Ovary (tissue), 9 donors: ENCODE measurements around the gene PEA15. TPM values are rescaled to one million over a fixed set of nuclear protein-coding genes. Genes with fewer than 3 reads are reported as not detected.

Source experiments
- DNase-seq, 5 donors: peaks; one replicate each; pipeline ENCODE4 v3.0.0-alpha.2; 2019 to 2020
- H3K27ac ChIP-seq, 2 donors: fragments of 200-600 bp; one replicate each; pipeline versions ENCODE4 v1.5.1 to v1.8.0; 2019 to 2022
- H3K27me3 ChIP-seq: fragments of 200-600 bp; one replicate; pipeline ENCODE4 v1.8.0; 2022
- H3K36me3 ChIP-seq: fragments of 200-600 bp; sonication (generic); one replicate; pipeline ENCODE4 v1.5.1; 2019
- H3K4me1 ChIP-seq: one replicate; pipeline ENCODE4 v1.8.1; 2013; ENCODE audit warnings: mild to moderate bottlenecking, moderate library complexity; ENCODE audit not compliant: insufficient read depth
- H3K4me3 ChIP-seq: fragments of 200-600 bp; sonication (generic); one replicate; pipeline ENCODE4 v1.5.1; 2017
- H3K9me3 ChIP-seq, 2 donors: fragments of 200-600 bp in 1 of 2; sonication (generic) in 1 of 2; one replicate each; pipeline versions ENCODE4 v1.5.1 to v1.8.1; 2013 to 2019; ENCODE audit warnings: mild to moderate bottlenecking in 1 of 2, moderate library complexity in 1 of 2
- EP300 ChIP-seq: sonication (generic); formaldehyde crosslinking; IDR thresholded peaks from one replicate; pipeline ENCODE4 v1.6.1; 2017; ENCODE audit warnings: antibody characterized with exemption
- POLR2A ChIP-seq: fragments of 450-650 bp; IDR thresholded peaks from one replicate; pipeline ENCODE4 v1.6.1; 2017; ENCODE audit warnings: antibody characterized with exemption, mild to moderate bottlenecking, moderate library complexity
- WGBS, 3 donors: extraction: QIAGEN DNeasy Blood & Tissue Kit in 1 of 3; methylation state at CpG; one replicate each; pipeline versions ENCODE4 v1.1.5 to v1.1.7; 2013 to 2017; 5-methylcytosine and 5-hydroxymethylcytosine counted together
- intact Hi-C, 4 donors: fragments of 100-400 bp; cut with DNase I; formaldehyde crosslinking; loops; one replicate each; pipeline versions ENCODE4 v1.11.0 to v1.15.1; 2022 to 2023
- polyA plus RNA-seq, 2 donors: library from polyadenylated mRNA; stranded (reverse); fragments of 200-250 nt in 1 of 2; fragments of 350-450 nt in 1 of 2; fragmentation: Illumina TruSeq in 1 of 2; extraction: RNeasy Lipid Tissue Mini Kit (QIAGEN cat#74804) in 1 of 2; gene quantifications; one replicate each; pipeline ENCODE4 v1.2.3, GENCODE V29; 2013 to 2014
- total RNA-seq, 7 donors: library from RNA; depleted of rRNA in 2 of 7; stranded (reverse); fragments of >200 nt in 2 of 7; fragmentation: NEBNext Ultra II Directional in 3 of 7; extraction: Animal tissue kit (Norgen Biotek cat#: 25700) in 3 of 7; gene quantifications; one replicate each; pipeline versions ENCODE4 v1.1.0 to v1.2.4, GENCODE V29; 2016 to 2023
- TF ChIP-seq, protein P1 (sequence below), 3 donors: fragments of 450-650 bp in 2 of 3; fragments of 200-600 bp in 1 of 3; IDR thresholded peaks; one replicate each; pipeline versions ENCODE4 v1.5.1 to v1.8.0; 2016 to 2022; ENCODE audit warnings: antibody characterized with exemption in 3 of 3, mild to moderate bottlenecking in 1 of 3
- donor health status: DM: no; HTN: no; CAD: no; lungs with moderate emphysema.
- donor health status: DM: no; HTN: no; CAD: no.
- donor health status: Bipolar disorder and iron deficiency.
- donor health status: DM: yes; HTN: yes; CAD: no.
- donor health status: DM: no; HTN: no; CAD: no.
- donor health status: DM: yes; HTN: yes; CAD: no.

The PEA15 gene
- total and polyA plus RNA-seq, 9 donors, result 38.4 to 530 (median 135) TPM

DNA sequence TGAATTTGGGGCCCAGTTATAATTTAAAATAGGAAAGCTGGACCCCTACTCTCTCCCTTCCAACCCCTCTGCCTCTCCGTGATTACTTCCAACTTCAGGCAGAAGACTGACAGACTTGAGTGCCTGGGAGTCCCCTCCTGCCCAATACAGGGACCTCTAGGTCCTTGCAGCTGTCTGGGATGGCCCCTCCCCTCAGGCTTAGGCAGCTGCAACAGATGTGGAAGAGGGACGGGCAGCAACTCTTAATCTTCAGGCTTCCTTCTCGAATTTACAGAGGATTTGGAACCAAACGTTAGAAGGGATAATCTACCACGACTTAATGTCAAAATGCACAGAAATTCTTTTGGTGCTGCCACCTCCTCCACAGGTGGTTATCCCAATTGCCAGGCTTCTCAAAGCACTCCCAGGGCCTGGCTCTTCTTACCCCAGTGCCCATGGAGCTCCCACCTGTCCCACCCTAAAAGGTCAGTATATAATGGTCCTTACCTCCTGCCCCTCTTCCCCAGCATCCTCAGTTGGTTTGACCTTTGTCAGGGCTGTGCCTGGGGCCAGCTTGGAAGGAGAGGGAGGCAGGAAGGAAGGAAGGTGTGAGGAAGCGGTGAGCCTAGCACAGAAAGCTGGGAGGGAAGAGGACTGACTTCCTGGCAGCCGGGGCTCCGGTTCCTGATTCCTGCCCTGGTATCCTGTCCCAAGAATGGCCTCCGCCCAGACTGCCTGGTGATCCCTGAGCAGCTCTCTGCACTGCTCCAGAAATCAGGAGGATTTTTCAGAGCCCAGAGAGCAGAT, 2.8 kb downstream of the PEA15 start:
- WGBS, 3 donors, result 62 to 67% (median 66%) methylated on average over 9 of the region's 9 CpGs
- Histone ChIP-seq H3K9me3 (no peaks in the 10 kb centered on the region), H3K27ac (no peak overlapping the region), H3K4me1 (peaks cover 20% of the 10 kb centered on the region), H3K4me3 (no peak overlapping the region), H3K36me3 (no peaks in the 10 kb centered on the region), H3K27me3 (no peaks in the 10 kb centered on the region)
- TF ChIP-seq EP300 (no peak), POLR2A (no peak)
- TF ChIP-seq, protein P1, sequence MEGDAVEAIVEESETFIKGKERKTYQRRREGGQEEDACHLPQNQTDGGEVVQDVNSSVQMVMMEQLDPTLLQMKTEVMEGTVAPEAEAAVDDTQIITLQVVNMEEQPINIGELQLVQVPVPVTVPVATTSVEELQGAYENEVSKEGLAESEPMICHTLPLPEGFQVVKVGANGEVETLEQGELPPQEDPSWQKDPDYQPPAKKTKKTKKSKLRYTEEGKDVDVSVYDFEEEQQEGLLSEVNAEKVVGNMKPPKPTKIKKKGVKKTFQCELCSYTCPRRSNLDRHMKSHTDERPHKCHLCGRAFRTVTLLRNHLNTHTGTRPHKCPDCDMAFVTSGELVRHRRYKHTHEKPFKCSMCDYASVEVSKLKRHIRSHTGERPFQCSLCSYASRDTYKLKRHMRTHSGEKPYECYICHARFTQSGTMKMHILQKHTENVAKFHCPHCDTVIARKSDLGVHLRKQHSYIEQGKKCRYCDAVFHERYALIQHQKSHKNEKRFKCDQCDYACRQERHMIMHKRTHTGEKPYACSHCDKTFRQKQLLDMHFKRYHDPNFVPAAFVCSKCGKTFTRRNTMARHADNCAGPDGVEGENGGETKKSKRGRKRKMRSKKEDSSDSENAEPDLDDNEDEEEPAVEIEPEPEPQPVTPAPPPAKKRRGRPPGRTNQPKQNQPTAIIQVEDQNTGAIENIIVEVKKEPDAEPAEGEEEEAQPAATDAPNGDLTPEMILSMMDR (IDR thresholded peaks at IDR 0.05), result no peak
- no peak for DNase-seq
- intact Hi-C loops, result loop anchor here in 2 of 4 donors (5.0 kb wide), 1 partner anchor 106 kb away; no protein-coding TSS in a partner anchor

DNA sequence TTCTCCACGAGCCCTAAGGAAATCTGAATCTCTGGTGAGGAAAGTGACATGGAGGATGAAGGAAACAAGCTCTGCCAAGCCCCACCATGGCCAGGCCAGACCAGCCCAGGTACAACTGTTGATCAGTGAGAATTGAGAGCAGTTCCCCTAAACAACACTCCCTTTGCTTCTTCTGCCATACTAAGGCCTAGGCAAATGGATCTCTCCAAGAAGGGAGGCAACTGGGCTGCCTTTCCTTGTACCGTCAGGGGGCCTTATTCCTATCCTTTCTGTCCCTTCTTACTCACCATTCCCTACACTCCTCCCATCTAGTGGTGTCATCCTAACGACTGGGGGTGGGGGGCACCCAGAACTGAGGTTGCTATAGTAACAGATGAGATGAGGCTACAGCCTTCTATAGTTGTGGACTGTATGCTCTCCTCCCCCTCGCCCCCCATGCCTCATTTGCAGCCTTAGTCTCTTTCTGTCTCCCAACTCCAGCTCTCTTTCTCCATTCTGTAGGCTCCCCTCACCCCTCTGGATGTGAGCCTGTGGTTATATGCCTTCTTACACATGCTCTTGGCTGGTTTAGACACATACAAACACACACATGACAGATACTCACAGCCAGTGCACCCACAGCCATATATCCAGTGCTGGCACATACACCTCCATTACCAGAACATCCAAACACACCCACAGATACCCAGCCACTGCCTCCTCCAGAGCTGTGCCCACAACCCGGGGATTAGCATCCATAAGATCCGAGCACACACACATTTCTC, 3.6 kb downstream of the PEA15 start:
- WGBS, 3 donors, result 48 to 56% (median 48%) methylated on average over 6 of the region's 6 CpGs
- Histone ChIP-seq H3K27ac (no peak overlapping the region), H3K4me3 (no peak overlapping the region), H3K9me3 (no peaks in the 10 kb centered on the region), H3K4me1 (peaks cover 20% of the 10 kb centered on the region), H3K36me3 (no peaks in the 10 kb centered on the region), H3K27me3 (no peaks in the 10 kb centered on the region)
- TF ChIP-seq EP300, result no peak
- TF ChIP-seq, protein P1 (IDR thresholded peaks at IDR 0.05), result no peak
- intact Hi-C loops, result loop anchor here in 2 of 4 donors (5.0 kb wide), 1 partner anchor 106 kb away; no protein-coding TSS in a partner anchor
- DNase-seq, result no peak

DNA sequence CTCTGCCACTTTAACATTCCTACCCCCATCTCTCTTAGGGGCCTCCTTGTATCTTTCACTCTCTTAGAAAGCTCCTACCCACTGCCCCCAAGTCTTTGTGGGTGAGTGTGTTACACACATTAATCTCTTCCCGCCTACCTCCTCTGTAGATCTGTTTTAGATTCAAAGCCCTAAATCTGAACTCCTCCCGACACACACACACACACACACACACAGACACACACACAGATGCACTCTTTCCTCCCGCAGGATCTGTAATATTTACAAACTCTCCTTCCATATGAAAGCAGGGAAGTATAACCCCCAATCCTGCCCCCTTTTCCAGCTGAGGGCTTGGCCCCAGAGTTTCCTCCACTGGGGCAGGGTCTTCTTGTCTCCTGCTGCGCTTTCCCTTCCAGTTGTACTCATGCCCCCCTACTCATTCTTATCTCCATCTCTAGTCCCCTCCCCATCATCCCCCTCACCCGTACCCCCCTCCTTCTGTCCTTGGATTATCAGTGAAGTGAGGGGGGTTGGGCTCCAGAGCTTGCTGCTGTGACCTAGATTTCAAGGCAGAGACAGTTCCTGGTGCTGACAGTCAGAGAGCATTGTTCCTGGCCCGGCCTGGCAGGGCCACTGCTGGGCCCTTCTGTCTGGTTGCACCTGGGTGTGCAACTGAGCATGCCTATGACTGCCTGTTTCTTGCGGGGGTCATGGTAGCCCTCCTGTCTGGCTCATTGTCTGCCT, 4.3 kb downstream of the PEA15 start:
- intact Hi-C loops, result loop anchor here in 2 of 4 donors (5.0 kb wide), 1 partner anchor 107 kb away; no protein-coding TSS in a partner anchor
- H3K27me3 ChIP-seq, result no peaks in the 10 kb centered on the region
- H3K27ac ChIP-seq, result no peak overlapping the region
- no peaks in the 10 kb centered on the region for H3K36me3 ChIP-seq
- no peak overlapping the region for H3K4me3 ChIP-seq
- H3K9me3 ChIP-seq, result no peaks in the 10 kb centered on the region
- DNase-seq, result peak in 2 of 5 donors; percentile 19 to 59
- WGBS, 3 donors, result 11 to 23% (median 13%) methylated on average over 7 of the region's 7 CpGs
- H3K4me1 ChIP-seq, result peaks cover 20% of the 10 kb centered on the region
- TF ChIP-seq EP300 (no peak), POLR2A (no peak)
- TF ChIP-seq, protein P1 (IDR thresholded peaks at IDR 0.05), result no peak

DNA sequence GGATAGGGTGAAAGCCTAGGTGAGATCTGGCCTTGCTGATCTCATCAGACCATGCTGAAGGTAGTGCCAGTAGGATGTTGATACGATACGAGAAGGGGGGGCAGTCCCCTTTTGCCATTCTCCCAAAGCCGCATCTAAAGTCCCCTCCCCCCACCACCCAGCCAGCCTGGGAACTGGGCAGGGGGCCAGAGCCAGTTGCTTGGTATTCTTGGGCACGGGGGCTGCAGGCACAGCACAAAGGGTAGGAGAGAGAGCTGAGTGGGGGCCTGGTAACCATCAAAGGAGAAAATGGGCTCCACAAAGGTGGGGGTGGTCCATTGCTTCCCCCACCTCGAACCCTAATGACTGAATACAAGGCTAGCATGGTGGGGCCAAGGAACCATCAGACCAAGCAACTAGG, 5.4 kb downstream of the PEA15 start:
- no peaks in the 10 kb centered on the region for H3K27me3 ChIP-seq
- H3K9me3 ChIP-seq, result no peaks in the 10 kb centered on the region
- intact Hi-C loops, result no loop called here
- peak in 1 of 5 donors; percentile 38 for DNase-seq
- WGBS, 3 donors, result 48 to 69% (median 54%) methylated on average over 5 of the region's 5 CpGs
- H3K4me1 ChIP-seq, result peaks cover 20% of the 10 kb centered on the region
- TF ChIP-seq EP300, result no peak
- no peak for TF ChIP-seq POLR2A
- TF ChIP-seq, protein P1 (IDR thresholded peaks at IDR 0.05), result no peak
- no peak overlapping the region for H3K27ac ChIP-seq
- H3K4me3 ChIP-seq, result no peak overlapping the region
- H3K36me3 ChIP-seq, result no peaks in the 10 kb centered on the region
